HG03280 (cell line): Measurements from ENCODE around the gene SLC26A9.

Experiments
- ATAC-seq: cut with Tn5 transposase; IDR thresholded peaks from one replicate; pipeline ENCODE4 v1.9.1; 2021; ENCODE audit warnings: mild to moderate bottlenecking, moderate library complexity; ENCODE audit not compliant: unreplicated experiment

SLC26A9 gene

DNA sequence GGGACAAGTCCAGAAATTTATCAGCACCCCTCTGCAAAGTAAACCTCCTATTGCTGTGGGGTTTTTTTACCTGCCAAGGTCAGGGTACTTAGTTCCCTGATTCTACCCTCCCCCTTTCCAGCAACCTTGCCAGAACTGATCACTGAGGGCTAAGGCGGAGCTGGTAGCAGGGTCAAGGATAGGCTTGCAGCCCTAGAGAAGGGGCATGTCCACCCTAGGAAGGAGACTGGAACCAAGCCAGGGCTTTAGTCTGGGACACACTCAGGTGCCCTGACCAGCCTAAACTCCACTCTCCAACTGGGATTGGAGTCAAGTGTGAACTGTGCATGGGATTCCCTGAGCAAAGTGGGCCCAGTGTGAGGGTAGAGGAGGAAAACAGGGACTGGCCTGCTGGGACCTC is 6.5 kb upstream of the SLC26A9 start:
- no peak for ATAC-seq

DNA sequence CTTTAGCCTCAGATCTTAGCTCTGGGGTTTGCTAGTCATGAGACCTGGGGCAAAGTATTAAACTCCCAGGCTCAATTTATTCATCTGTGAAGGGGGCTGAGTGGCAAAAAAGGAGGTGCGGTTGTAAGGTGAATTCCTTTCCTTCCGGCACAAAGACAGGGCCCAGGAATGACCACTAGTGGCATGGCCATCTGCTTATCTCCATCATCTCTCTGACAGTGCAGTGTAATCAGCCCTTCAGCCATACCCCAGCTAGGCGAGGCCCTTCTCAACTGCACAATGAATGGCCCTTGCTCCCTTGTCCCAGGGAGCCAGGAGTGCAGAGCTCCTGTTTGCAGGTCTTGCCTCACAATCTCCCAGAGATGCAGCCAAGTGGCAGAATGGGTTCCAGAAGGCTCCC is 5.6 kb upstream of the SLC26A9 start:
- no peak for ATAC-seq

DNA sequence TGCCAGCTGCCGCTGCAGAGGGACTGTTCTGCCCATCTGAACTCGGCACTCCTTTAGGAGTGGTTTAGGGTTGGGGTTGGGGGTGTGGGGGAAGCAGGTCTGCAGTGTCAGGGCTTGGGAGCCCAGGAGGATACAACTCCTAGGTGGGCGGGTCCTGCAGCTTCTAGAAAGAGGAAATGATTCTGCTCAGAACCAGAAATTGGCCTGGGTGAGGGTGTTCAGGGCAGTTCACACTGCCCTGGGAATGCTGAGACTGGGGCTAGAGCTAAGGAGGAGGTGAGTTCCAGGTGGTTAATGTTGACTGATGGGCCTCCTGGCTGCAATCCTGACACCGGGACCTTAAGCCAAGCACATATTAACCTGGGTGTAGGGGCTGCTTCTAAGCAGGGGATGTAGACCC is 4.8 kb upstream of the SLC26A9 start:
- ATAC-seq, result no peak

- no peak for ATAC-seq
Measured at GRCh38 chr1:205947024-205947423, 3.8 kb upstream of the SLC26A9 start.

- ATAC-seq, result no peak
Measured at GRCh38 chr1:205945069-205945468, 1.8 kb upstream of the SLC26A9 start.

DNA sequence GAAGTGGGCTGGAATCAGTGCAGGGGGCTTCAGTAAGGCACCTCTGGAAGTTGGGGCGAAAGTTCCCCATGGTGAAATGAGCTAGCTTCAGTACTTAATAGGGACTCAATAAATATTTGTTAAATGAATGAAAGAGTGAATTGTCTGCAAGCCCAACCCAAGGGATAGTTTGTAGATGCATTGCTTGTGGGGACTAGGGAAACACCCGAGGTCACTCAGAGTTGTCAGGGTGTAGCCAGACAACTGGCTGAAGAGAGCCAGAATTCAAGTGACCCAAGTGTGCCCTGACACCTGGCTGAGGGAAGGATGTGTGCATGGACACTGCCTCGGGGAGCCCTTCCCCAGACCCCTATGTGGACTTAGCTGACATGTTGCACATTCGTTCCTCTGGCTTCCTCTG is 1.3 kb upstream of the SLC26A9 start:
- no peak for ATAC-seq

GRCh38 chr1:205942631-205943159 is 561 bp downstream of the SLC26A9 start:
- no peak for ATAC-seq

- ATAC-seq, result no peak
Measured at GRCh38 chr1:205940710-205941109, 2.5 kb downstream of the SLC26A9 start.

GRCh38 chr1:205939690-205940330 is 3.4 kb downstream of the SLC26A9 start:
- ATAC-seq, result no peak

DNA sequence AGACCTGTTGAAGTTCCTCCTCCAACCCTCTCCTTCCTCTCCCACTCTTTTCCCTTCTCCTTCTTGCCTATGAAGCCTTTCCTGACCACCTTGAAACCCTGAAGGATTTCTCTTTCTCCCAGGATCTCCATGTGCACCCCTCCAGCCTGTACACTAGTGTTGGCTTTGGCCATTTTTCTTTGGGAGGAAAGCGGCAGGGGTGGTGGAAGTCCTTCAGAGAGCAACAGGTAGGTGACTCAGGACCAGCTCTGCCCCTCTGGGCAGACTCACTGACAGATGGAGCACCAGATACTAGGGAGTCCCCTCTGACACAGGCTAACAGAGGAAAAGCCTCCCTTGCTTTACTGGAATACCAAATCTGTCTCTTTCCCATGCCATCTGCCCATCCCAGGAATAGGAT is 4.6 kb downstream of the SLC26A9 start:
- no peak for ATAC-seq

DNA sequence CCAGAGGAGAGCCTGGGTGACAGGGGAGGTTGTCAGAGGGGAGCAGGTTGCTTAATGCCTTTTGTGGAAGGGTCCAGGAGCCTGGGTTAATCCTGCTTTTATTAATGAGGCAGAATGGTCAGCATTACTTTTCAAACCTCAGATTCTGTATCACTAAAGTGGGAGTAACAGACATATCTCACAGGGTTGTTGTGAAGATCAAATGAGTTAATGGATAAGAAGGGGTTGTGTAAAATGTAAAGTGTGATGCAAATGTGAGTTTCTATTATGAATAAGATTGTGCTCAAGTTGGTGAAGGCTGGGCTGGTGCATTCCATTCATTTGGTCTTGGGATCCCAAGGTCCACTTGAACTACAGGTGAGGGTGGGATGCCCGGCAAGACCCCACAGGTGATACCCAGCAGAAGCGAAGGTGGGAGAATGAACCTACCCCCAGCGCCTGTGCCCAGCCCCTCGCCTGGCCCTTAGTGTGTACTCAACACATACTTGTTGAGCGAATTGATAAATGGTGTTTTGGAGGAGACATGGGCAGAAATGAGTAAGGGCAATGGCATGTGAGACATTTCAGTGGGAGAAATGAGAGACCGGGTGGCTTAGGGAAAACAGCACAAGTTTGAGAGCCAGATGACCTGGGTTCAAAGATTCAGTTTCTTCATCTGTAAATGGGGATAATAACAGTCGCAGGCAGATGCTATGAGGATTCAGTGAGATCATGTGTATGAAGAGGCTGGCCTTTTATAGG is 6.2 kb downstream of the SLC26A9 start:
- ATAC-seq, result no peak

DNA sequence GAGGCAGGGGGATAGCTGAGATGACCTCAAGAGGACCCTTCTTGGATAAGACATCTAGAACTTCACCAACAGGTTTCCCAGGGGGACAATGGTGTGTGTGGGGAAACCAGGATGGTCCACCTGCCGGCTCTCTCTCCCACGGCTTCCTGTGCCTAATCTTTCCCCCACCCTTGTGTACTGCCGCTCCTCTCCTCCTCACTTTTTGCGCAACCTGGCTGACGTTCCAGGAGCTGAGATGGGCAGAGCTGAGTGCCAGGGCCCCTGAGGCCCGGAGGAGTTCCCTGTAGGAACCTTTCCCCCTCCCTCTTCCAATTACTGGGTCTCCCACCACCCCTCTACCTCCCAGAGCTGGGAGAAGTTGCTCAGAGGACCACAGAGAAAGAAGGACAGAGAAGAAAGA is 6.9 kb downstream of the SLC26A9 start:
- ATAC-seq, result no peak

- no peak for ATAC-seq
Measured at GRCh38 chr1:205935869-205936268, 7.4 kb downstream of the SLC26A9 start.

DNA sequence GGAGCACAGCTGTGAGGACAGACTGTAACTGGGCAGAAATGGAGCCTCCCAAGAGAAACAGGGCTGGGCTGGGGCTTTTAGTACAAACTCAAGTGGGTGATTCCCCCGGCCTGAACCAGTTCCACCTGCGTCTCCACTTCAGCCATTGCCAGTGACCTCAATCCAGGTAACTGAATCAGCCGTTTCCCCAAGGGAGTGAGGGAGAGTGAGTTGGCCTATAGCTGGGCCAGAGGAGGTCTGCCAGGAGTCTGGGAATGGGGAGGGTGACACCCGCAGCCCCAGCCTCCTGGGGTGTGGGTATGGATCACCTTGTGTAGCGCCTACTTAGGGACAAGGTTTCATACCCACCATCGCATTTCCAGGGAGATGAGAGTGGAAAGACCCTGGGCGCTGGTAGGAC is 8.5 kb downstream of the SLC26A9 start:
- ATAC-seq, result no peak

DNA sequence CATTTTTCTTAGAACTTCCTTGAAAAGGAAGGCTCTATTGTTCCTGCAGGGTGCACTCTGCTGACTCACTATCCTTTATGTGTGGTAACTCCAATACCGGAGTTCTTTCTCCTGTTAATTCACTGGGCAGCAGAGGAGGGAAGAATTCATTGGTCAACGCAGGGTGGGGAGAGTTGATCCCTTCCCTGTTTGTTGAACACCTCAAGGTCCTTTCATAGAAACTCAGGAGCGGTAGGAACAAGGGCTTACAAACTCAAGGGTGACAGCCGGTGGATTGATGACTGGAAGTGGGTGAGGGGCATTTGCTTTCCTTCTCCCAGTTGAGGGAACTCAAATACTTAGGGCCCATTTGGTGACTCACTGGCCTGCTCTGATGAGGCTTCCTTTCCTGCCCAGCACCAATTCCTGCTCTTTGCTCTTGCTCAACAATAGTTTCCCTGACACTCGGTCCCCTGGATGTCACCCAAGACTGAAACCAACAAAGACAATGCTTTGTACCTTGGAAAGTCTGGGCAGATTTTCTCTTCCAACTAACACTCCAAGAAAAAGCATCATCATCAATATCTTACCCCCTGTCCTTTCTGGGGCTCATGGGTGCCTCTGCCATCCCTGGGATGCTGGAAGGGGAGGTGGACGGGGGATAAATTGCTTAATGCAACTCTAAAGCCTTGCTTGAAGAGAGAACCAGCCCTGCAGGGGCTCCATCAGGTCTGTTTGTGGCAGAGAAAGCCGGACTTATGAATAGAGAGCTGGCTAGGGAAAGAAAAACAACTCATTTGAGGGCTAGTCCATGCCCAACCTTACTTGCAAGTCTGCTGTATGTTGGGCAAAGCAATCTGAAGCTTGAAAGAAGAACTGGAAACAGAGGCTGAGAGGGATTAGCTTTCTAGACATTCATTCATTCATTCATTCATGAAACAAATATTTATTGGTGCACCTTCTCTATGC is 9.3 kb downstream of the SLC26A9 start:
- ATAC-seq, result no peak

GRCh38 chr1:205932776-205933175 is 10.5 kb downstream of the SLC26A9 start:
- ATAC-seq, result no peak

DNA sequence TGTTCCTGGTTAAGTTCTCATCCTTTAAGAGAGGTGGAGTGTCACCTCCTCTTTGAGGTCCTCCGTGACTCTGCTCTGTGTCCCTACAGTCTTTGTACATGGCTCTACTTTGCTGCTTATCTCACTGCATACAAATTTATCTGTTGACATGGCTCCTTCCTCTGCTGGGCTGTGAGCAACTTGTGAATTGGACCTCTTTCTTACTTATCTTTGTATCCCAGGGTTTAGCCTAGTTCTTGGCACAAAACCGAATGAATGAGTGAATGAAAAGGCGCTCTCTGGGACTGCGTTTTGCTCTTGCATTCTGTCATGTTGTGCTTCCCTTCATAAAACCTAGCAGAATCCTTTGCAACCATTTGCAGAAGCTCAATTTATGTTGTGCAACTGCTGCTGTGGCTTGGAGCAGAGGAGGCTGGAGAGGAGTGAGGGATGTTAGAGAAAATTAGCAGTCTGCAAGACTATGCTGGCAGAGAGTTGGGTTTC is 12.4 kb downstream of the SLC26A9 start:
- no peak for ATAC-seq

GRCh38 chr1:205930195-205930577 is 13.1 kb downstream of the SLC26A9 start:
- ATAC-seq, result no peak

DNA sequence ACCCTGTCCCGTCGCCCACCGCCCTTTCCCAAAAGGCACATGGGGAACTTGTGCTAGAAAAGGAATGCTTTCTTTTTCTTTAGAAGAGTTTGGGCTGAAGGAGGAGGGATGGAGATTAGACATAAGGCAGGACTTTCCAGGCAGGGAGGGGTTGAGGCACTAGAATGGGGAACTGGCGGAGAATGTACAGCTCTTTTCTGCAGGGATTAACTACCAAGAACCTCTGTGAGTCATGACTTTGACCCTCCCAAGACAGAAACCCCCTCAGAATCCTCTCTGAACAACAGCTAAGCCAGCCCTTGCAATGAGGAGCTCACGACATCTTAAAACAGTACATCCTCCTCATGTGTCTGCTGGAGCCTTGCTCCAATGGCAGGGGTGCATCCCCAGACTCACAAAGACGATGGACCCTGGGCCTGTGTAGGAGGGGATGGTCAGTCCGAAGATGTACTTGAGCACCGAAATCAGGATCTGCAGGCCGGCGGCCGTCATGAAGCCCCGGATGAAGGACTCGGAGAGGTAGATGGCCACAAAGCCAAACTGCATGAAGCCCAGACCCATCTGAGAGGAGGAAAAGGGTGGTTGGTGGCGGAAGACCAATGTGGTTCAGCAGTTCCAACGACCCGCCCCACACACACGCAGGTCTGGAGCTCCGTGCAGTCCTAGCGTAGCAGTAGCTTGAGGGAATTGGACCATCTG is 13.6 kb downstream of the SLC26A9 start:
- ATAC-seq, result no peak

DNA sequence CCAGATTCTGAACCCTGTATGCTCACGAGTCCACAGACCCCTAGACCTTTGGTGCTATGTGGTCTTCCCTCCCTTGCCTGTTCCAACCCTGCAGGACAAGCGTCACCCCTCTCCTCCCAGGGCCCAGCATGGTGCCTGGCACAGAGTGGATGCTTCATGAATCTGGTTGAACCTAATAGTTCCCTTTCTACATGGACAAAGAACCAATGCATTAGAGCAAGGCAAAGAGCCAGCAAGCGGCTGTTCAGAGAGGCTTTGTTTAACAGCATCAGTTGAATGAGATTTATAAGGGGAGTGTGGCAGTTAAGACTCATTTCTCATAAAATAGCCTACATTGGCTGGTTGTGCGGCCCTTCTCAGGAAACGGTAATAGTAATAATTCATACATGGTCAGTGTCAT is 14.9 kb downstream of the SLC26A9 start:
- no peak for ATAC-seq

DNA sequence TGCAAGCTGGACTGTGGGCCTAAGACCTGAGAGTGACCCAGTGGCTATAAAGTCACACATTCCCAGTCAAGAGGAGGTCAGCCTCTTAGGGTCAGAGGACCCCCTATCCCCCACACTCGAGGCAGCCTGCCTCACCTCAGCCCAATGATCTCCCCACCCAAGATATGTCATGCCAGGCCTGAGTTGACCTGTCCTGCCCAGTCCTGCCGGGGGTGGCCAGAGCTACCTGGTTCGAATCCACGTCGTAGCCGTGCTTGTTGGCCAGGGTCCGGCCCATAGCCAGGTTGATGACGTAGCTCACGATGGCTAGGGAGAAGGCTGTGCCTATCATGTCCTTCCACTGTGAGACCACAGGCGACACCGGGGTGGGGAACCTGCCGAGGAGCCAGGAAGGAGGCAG is 15.6 kb downstream of the SLC26A9 start:
- no peak for ATAC-seq
